Left renal pelvis (tissue), 4 donors: ENCODE measurements around the gene RBL1. TPM values are rescaled to one million over a fixed set of nuclear protein-coding genes. Genes with fewer than 3 reads are reported as not detected.
"Not testable (repeated sequence)": the region's sequence is repeated elsewhere in the genome, so short reads cannot be mapped to it uniquely, and the experiment has no call there.

Experiments
- DNase-seq, 4 donors: peaks; one replicate each; pipeline ENCODE4 v3.0.0-alpha.2; 2013; ENCODE audit warnings: low read depth in 4 of 4, low spot score in 3 of 4
- polyA plus RNA-seq, 4 donors: library from polyadenylated mRNA; unstranded; fragments of 120-200 nt; gene quantifications; one replicate each; pipeline ENCODE4 v1.2.1, GENCODE V29; 2013; ENCODE audit not compliant: insufficient read length in 4 of 4

Gene RBL1
- 10 to 100 TPM; 10.4 to 13.5 (median 12.5) TPM for polyA plus RNA-seq

GRCh38 chr20:37095599-37096414, at the start of gene RBL1:
TSS of gene RBL1 (minus strand) at chr20:37095997. CDS start at chr20:37095928, 69 bp downstream.
- DNase-seq: peak; percentile 81 to 88 (median 84)

GRCh38 chr20:37144856-37145404, 49.1 kb upstream of the RBL1 start:
- no peak for DNase-seq

- DNase-seq: no peak
Measured at GRCh38 chr20:37142708-37143107, 46.9 kb upstream of the RBL1 start.

- DNase-seq: no peak
Measured at GRCh38 chr20:37137547-37137946, 41.8 kb upstream of the RBL1 start.

GRCh38 chr20:37133952-37134351, 38.2 kb upstream of the RBL1 start:
- DNase-seq: no peak

GRCh38 chr20:37131486-37131885, 35.7 kb upstream of the RBL1 start:
- DNase-seq: no peak

- no peak for DNase-seq
Measured at GRCh38 chr20:37128803-37129202, 33.0 kb upstream of the RBL1 start.

- not testable (repeated sequence) for DNase-seq
Measured at GRCh38 chr20:37126290-37126689, 30.5 kb upstream of the RBL1 start.

- no peak for DNase-seq
Measured at GRCh38 chr20:37123441-37123840, 27.6 kb upstream of the RBL1 start.

- DNase-seq: no peak
Measured at GRCh38 chr20:37120497-37120896, 24.7 kb upstream of the RBL1 start.

- DNase-seq: no peak
Measured at GRCh38 chr20:37119356-37120036, 23.7 kb upstream of the RBL1 start.

GRCh38 chr20:37114012-37114411, 18.2 kb upstream of the RBL1 start:
- DNase-seq: no peak

- DNase-seq: no peak
Measured at GRCh38 chr20:37111926-37112455, 16.2 kb upstream of the RBL1 start.

- no peak for DNase-seq
Measured at GRCh38 chr20:37108676-37109075, 12.9 kb upstream of the RBL1 start.

- DNase-seq: no peak
Measured at GRCh38 chr20:37102571-37102970, 6.8 kb upstream of the RBL1 start.

- no peak for DNase-seq
Measured at GRCh38 chr20:37096415-37097041, 731 bp upstream of the RBL1 start.

- DNase-seq: no peak
Measured at GRCh38 chr20:37095108-37095598, 644 bp downstream of the RBL1 start.

- no peak for DNase-seq
Measured at GRCh38 chr20:37090407-37090806, 5.4 kb downstream of the RBL1 start.

GRCh38 chr20:37081717-37082289, 14.0 kb downstream of the RBL1 start:
- DNase-seq: no peak

- DNase-seq: no peak
Measured at GRCh38 chr20:37077009-37077408, 18.8 kb downstream of the RBL1 start.
